GM18526 (cell line): ENCODE results near the gene INPP4B.

ENCODE experiments used
- POLR2A ChIP-seq: IDR thresholded peaks from 3 replicates; pipeline ENCODE4 v1.6.1; 2011; ENCODE audit not compliant: insufficient read length; ENCODE audit errors: extremely low read depth

INPP4B gene

GRCh38 chr4:142420311-142421095, 425.6 kb downstream of the INPP4B start:
- no peak for TF ChIP-seq POLR2A

- TF ChIP-seq POLR2A, result no peak
Measured at GRCh38 chr4:142419712-142420111, 426.4 kb downstream of the INPP4B start.

- TF ChIP-seq POLR2A, result no peak
Measured at GRCh38 chr4:142418697-142419096, 427.4 kb downstream of the INPP4B start.

- no peak for TF ChIP-seq POLR2A
Measured at GRCh38 chr4:142416711-142417275, 429.3 kb downstream of the INPP4B start.

- no peak for TF ChIP-seq POLR2A
Measured at GRCh38 chr4:142416121-142416520, 430.0 kb downstream of the INPP4B start.

GRCh38 chr4:142414366-142414990, 431.6 kb downstream of the INPP4B start:
- TF ChIP-seq POLR2A, result no peak

- no peak for TF ChIP-seq POLR2A
Measured at GRCh38 chr4:142413485-142413884, 432.6 kb downstream of the INPP4B start.

- TF ChIP-seq POLR2A, result no peak
Measured at GRCh38 chr4:142411993-142412392, 434.1 kb downstream of the INPP4B start.

- TF ChIP-seq POLR2A, result no peak
Measured at GRCh38 chr4:142408003-142408441, 438.1 kb downstream of the INPP4B start.

GRCh38 chr4:142407596-142407995, 438.5 kb downstream of the INPP4B start:
- TF ChIP-seq POLR2A, result no peak

- TF ChIP-seq POLR2A, result no peak
Measured at GRCh38 chr4:142406917-142407501, 439.1 kb downstream of the INPP4B start.

- no peak for TF ChIP-seq POLR2A
Measured at GRCh38 chr4:142406499-142406835, 439.6 kb downstream of the INPP4B start.

GRCh38 chr4:142405695-142406498, 440.2 kb downstream of the INPP4B start:
- TF ChIP-seq POLR2A, result no peak

- TF ChIP-seq POLR2A, result no peak
Measured at GRCh38 chr4:142405021-142405694, 440.9 kb downstream of the INPP4B start.

- TF ChIP-seq POLR2A, result no peak
Measured at GRCh38 chr4:142404191-142404611, 441.9 kb downstream of the INPP4B start.

- TF ChIP-seq POLR2A, result no peak
Measured at GRCh38 chr4:142402900-142403299, 443.2 kb downstream of the INPP4B start.
